DMS 273 (cell line): ENCODE results near the gene MTX1.
"Not testable (repeated sequence)": the region's sequence is repeated elsewhere in the genome, so short reads cannot be mapped to it uniquely, and the experiment has no call there.

ENCODE experiments used
- DNase-seq: peaks from one replicate; lab custom pipeline; 2025; ENCODE audit not compliant: unreplicated experiment; lab: John Stamatoyannopoulos, UW

Gene MTX1

DNA sequence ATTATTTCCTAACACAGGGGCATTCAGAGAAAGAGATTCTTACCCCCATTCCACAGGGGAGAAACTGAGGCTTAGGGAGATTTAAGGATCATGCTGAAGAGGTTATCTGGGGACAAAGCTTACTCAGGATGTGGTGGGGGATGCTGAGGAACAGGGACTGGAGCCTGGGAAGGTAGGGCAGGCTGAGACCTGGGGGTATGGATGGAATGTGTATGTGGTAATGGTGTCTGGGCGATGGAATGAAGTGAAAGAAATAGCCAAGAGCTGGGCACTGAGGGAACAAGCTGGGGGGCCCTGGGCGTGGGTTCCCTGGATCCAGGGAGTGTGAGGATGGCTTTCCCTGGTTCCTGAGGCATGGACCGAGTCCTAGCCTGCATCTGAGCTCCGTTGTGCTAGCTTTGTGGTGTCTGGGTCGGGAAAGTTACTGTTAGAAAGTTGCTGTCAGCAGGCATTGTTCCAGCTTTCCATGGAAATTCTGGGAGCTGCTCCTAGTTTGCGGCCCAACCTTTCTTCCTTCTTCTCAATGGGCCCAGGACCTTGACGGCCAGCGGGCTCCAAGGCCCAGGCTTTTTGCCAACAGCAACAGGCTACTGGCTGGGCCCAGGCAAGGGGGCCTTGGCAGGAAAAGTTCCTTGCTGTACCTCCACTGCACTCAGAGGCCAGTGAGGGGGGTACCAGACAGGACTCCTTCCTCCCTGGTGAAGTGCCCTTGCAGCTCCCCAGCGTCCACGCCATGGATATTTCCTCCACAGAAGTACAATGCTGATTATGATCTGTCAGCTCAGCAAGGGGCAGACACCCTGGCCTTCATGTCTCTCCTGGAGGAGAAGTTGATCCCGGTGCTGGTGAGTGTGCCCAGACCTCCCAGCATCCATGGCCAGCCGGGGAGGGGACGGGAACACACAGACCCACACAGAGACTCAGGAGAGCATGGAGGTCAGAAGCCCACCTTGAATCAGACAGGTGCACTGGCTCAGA is 23.8 kb downstream of the MTX1 start:
- DNase-seq = not testable (repeated sequence)

DNA sequence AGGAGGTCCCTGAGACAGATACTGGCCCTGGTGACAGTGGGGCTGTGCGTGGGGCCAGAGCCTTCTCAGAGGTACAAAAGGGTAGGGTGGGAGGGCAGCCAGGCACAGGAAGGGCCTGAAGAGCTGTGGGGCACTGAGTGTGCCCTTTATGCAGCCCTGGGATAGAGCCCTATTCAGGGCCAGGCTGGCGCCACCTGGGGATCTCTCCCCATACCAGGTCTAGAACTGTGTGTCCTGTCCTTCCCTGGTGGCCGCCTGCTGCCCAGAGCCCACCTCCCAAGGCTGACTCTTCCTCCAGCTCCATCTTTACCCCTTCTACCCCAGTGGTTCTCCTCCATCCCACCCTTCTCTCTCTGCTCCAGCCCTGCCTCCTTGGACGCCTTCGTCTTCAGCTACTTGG is 25.0 kb downstream of the MTX1 start:
- DNase-seq = not testable (repeated sequence)

DNA sequence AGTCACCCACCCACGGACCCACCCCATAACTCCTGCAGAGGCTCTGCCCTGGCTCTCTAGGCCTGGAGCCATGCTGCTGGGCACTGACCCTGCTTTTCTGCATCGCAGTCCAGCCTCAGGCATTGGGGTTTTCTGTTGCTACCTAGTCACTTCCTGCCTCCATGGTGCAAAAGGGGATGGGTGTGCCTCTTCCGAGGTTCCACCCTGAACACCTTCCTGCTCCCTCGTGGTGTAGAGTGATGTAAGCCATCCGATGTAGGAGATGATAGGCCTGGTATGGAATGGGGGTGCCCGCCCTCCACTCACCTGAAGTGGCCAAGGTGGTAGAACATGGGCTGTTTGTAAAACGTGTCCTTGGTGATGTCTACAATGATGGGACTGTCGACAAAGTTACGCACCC is 26.9 kb downstream of the MTX1 start:
- not testable (repeated sequence) for DNase-seq

DNA sequence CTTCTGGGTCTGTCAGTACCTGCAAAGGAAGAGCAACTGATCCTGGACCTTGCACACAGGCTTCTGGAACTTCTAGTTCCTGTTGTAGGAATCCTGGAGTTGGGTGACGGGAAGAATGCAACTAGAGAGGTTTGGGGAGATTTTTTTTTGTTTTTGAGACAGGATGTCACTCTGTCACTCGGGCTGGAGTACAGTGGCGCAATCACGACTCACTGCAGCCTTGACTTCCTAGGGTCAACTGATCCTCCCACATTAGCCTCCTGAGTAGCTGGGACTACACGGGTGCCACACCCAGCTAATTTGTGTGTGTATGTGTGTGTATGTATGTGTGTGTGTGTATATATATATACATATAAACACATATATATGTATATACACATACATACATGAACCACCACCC is 28.0 kb downstream of the MTX1 start:
- no peak for DNase-seq

DNA sequence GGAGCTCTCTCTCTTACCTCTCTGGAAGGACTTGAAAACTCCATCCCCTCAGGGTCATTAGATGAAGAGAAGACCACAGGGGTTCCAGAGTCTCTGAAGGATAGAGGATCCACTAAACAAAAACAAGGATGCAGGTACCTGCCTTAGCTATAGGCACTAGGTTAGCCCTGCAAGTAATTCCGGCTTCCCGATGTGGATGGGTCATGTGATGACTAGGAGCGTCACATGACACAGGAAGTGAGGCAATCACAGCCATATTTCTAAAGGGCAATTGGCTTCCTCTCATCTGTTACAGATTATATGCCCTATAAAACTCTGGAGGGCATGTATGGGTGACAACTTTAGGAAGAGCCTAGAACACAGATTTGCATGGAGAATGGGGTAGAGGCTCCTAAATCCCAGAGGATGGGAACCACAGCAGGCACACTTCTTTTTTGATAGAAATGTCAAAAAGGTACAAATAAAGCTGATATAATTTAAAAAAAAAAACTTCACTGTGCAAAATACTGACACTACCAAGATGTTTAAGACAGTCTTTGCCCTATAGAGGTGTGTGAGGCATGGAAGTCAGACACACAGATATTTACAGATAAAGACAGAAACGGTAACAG is 32.7 kb downstream of the MTX1 start:
- peak; percentile 91 for DNase-seq

GRCh38 chr1:155241841-155242264 is 33.4 kb downstream of the MTX1 start:
- no peak for DNase-seq

- DNase-seq = no peak
These were observed 34.4 kb downstream of the MTX1 start for GRCh38 chr1:155242805-155243358.

- peak; percentile 100 for DNase-seq
These were observed 36.1 kb downstream of the MTX1 start for GRCh38 chr1:155244368-155245162.

DNA sequence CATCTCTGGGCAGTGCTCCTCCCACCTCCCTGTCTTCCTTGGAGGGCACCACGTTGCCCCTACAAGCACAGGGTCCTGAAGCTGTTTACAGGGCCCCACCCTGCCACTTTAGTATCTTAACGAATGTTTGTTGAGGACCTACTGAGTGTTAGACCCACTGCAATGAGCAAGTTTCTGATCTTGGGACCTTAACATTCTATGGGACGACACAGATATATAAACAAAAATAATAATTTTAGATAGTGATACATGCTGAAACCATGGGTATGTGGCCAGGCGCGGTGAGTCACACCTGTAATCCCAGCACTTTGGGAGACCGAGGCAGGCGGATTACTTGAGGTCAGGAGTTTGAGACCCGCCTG is 36.6 kb downstream of the MTX1 start:
- no peak for DNase-seq

DNA sequence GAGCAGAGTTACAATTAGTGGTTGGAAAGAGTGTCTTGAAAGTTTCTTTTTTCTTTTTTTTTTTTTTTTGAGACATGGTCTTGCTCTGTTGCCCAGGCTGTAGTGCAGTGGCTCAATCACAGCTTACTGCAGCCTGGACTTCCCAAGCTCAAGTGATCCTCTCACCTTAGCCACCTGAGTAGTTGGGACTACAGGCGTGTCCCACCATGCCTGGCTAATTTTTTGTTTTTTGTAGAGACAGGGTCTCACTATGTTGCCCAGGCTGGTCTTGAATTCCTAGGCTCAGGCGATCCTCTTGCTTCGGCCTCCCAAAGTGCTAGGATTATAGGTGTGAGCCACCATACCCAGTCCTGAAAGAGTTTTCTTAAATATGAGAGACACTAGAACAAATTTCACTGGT is 38.3 kb downstream of the MTX1 start:
- DNase-seq = not testable (repeated sequence)

GRCh38 chr1:155247667-155248553 is 39.4 kb downstream of the MTX1 start:
- no peak for DNase-seq

GRCh38 chr1:155250246-155250632 is 41.7 kb downstream of the MTX1 start:
- DNase-seq = no peak

GRCh38 chr1:155250633-155251449 is 42.3 kb downstream of the MTX1 start:
- DNase-seq = peak; percentile 97

DNA sequence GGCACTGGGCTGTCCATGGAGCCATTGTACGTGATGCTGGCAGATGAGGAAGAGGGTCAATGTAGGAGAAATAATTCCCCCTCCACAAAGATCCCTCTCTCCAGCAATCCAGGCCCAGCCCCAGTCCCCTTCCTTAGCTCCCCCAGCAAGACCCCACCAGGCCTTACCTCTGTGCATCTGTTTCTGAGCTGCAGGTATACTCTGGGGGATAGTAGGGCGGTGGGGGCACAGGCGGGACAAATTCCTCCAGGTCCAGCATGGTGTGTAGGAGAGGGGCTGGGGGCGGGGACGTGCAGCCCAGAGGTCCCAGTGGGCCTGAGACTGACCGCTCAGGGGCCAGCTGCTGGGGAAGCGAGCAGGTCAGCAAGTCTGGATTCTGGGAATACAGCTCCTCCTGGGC is 43.1 kb downstream of the MTX1 start:
- no peak for DNase-seq

DNA sequence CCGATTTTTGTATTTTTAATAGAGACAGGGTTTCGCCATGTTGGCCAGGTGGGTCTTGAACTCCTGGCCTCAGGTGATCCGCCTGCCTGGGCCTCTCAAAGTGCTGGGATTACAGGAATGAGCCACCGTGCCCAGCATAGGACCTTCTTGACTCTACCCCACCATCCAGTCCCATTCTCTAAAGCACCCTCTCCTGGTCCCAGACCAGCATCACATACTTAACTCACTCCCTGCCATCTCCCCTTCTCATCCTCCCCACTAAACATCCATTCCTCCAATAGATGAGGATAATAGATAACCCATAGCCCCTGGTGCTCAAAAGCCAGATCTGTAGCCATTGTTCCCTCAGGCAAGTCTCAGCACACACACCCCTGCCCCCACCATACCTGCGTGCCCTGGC is 44.7 kb downstream of the MTX1 start:
- no peak for DNase-seq

GRCh38 chr1:155253797-155254196 is 45.3 kb downstream of the MTX1 start:
- DNase-seq = no peak

DNA sequence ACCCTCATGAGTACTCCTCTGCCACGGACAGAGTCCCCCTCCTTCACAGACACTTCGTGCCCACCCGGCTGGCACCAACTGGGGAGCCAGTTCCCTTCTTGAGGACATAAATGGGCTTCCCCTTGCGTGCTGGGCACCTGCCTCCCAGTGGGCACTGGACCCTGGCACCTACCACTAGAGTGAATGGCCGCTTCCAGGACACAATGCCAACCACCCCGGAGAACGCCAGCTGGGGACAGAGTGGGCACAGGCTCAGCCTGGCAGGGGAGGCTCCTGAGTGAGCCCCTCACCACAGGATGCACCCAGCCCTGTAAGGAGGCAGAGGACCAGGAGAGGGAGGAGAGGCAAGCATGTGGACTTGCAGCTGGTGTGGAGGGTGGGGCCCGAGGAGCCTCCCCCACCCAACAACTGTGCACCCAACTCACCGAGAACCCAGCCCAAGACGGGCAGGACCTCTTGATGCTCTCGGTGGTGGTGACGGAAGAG is 45.8 kb downstream of the MTX1 start:
- DNase-seq = peak; percentile 48

DNA sequence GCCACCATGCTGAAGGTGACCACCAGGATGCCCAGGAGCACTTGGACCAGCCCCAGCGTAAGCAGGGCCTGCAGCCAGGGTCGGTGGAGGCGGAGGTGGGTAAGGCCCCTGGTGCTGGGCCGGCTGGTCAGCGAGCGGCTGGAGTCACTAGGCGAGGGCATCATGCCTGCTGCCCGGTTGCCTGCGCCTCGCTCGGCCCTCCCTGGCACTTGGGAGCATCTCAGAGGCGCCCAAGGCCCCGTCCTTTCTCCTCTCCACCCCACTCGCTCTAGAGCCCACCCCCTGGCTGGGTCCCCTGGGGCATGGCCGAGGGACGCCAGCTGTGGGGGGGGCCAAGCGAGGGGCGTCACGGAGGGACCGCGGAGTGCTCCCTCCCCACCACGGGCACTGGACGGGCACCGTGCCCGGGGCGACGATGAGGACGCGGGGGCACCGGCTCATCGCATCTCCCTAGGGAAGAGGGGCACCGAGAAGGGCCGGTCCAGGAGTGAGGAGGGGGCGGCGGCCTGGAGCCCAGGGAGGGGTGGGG is 46.3 kb downstream of the MTX1 start:
- DNase-seq = peak; percentile 62
